CD4-positive, CD25-positive, alpha-beta regulatory T cell (primary cell): ENCODE data around the gene ACSS2. TPM values are rescaled to one million over a fixed set of nuclear protein-coding genes. Genes with fewer than 3 reads are reported as not detected.
A peak's percentile ranks its signal among the peaks of the same experiment; 100 is the strongest.

Experiments
- ATAC-seq, 2 donors: fragments of 150-1000 bp; cut with Tn5 transposase; one replicate each; pipeline ENCODE4 v1.10.0; 2021; ENCODE audit warnings: low read depth in 2 of 2, moderate number of reproducible peaks in 2 of 2, moderate library complexity in 1 of 2
- DNase-seq, 3 donors: peaks; one replicate each; pipeline versions ENCODE4 v3.0.0 to v3.0.0-alpha.2; 2012 to 2022; ENCODE audit warnings: mixed read lengths in 1 of 3
- H3K27ac ChIP-seq: one replicate; pipeline ENCODE4 v1.7.0; 2013; ENCODE audit warnings: mild to moderate bottlenecking, low read length; ENCODE audit not compliant: insufficient read depth, poor library complexity, severe bottlenecking
- H3K27me3 ChIP-seq: one replicate; pipeline ENCODE4 v1.7.0; 2013; ENCODE audit warnings: low read length; ENCODE audit not compliant: control insufficient read depth, insufficient read depth
- H3K36me3 ChIP-seq: one replicate; pipeline ENCODE4 v1.7.0; 2013; ENCODE audit warnings: mild to moderate bottlenecking, low read length, moderate library complexity; ENCODE audit not compliant: control insufficient read depth, insufficient read depth
- H3K4me1 ChIP-seq: 2 replicates; pipeline ENCODE4 v1.7.0; 2013; ENCODE audit warnings: mild to moderate bottlenecking, low read length; ENCODE audit not compliant: insufficient read depth, control insufficient read depth, poor library complexity, severe bottlenecking
- H3K4me3 ChIP-seq: one replicate; pipeline ENCODE4 v1.7.0; 2013; ENCODE audit warnings: low read depth, mild to moderate bottlenecking, low read length, moderate library complexity
- H3K9me3 ChIP-seq, 2 experiments: 1 replicate in 1 of 2; 2 replicates in 1 of 2; pipeline ENCODE4 v1.7.0; 2013; ENCODE audit warnings: low read length in 2 of 2, mild to moderate bottlenecking in 1 of 2, moderate library complexity in 1 of 2; ENCODE audit not compliant: control insufficient read depth in 2 of 2
- H3K27ac Mint-ChIP-seq, 3 donors: one replicate each; pipeline ENCODE4 v1.8.0; 2020 to 2022; ENCODE audit warnings: mild to moderate bottlenecking in 3 of 3, mixed read lengths in 3 of 3, moderate library complexity in 2 of 3
- H3K27me3 Mint-ChIP-seq: one replicate; pipeline ENCODE4 v1.8.0; 2022; ENCODE audit warnings: mild to moderate bottlenecking, mixed read lengths
- H3K36me3 Mint-ChIP-seq: one replicate; pipeline ENCODE4 v1.8.0; 2020; ENCODE audit warnings: mixed read lengths
- H3K4me1 Mint-ChIP-seq, 4 donors: one replicate each; pipeline ENCODE4 v1.8.0; 2020 to 2022; ENCODE audit warnings: mixed read lengths in 4 of 4, mild to moderate bottlenecking in 1 of 4
- H3K4me3 Mint-ChIP-seq, 4 donors: one replicate each; pipeline ENCODE4 v1.8.0; 2020 to 2022; ENCODE audit warnings: mild to moderate bottlenecking in 4 of 4, mixed read lengths in 4 of 4, moderate library complexity in 3 of 4
- H3K9me3 Mint-ChIP-seq, 7 donors: one replicate each; pipeline ENCODE4 v1.8.0; 2020 to 2022; ENCODE audit warnings: mixed read lengths in 7 of 7, mild to moderate bottlenecking in 3 of 7, moderate library complexity in 2 of 7
- polyA plus RNA-seq, 4 donors: library from polyadenylated mRNA; unstranded; fragments of 300-500 nt; fragmentation: Illumina TruSeq; gene quantifications; one replicate each; pipeline ENCODE4 v1.2.3, GENCODE V29; 2021
- total RNA-seq: library from RNA; stranded (reverse); gene quantifications from one replicate; pipeline ENCODE4 v1.2.3, GENCODE V29; 2022

ACSS2 gene
- total and polyA plus RNA-seq, 5 donors from 2014 or later = 8.8 to 14.1 (median 11.7) TPM

GRCh38 chr20:34951652-34952051 is 75.2 kb downstream of the ACSS2 start:
- H3K4me3 Mint-ChIP-seq = no peak overlapping the region
- no peaks in the 10 kb centered on the region for H3K27me3 Mint-ChIP-seq
- DNase-seq (no peak), ATAC-seq (no peak)
- Histone ChIP-seq H3K9me3 (no peaks in the 10 kb centered on the region), H3K4me1 (peaks cover 15% of the 10 kb centered on the region), H3K27me3 (no peaks in the 10 kb centered on the region), H3K4me3 (no peak overlapping the region), H3K27ac (no peak overlapping the region), H3K36me3 (peaks cover 3% of the 10 kb centered on the region)
- H3K4me1 Mint-ChIP-seq = peaks cover 4 to 35% (median 21%) of the 10 kb centered on the region in 4 donors
- H3K27ac Mint-ChIP-seq = no peak overlapping the region
- H3K36me3 Mint-ChIP-seq = peaks cover 7% of the 10 kb centered on the region
- no peaks in the 10 kb centered on the region for H3K9me3 Mint-ChIP-seq

- Histone ChIP-seq H3K36me3 (peaks cover 3% of the 10 kb centered on the region), H3K4me3 (no peak overlapping the region), H3K9me3 (no peaks in the 10 kb centered on the region), H3K27ac (no peak overlapping the region), H3K27me3 (no peaks in the 10 kb centered on the region), H3K4me1 (peaks cover 15% of the 10 kb centered on the region)
- ATAC-seq = no peak
- Mint-ChIP-seq H3K9me3 (no peaks in the 10 kb centered on the region), H3K27me3 (no peaks in the 10 kb centered on the region), H3K27ac (peak overlapping the region in 1 of 3 donors; percentile 46), H3K36me3 (peaks cover 7% of the 10 kb centered on the region), H3K4me1 (peaks cover under 1 to 36% (median 22%) of the 10 kb centered on the region in 4 donors), H3K4me3 (peak overlapping the region in 2 of 4 donors; percentile 19 to 26)
- no peak for DNase-seq
These were observed 76.3 kb downstream of the ACSS2 start for GRCh38 chr20:34952671-34953070.

DNA sequence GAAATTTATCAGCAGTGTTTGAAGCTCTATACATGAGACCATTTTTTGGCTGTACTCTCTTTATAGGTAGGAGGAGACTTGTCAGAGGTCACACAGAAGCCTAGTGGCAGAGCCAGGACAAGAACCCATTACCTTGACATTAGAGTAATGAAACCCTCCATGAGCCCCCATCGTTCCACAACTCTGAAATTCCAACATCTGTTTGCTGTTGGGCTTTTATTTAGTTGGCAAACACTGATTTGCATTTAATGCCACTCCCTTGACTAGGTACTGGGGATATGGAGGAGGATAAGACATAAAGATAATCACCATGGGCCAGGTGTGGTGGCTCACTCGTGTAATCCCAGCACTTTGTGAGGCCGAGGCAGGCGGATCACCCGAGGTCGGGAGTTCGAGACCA is 77.5 kb downstream of the ACSS2 start:
- H3K4me3 ChIP-seq = no peak overlapping the region
- peaks cover 3% of the 10 kb centered on the region for H3K36me3 ChIP-seq
- H3K9me3 ChIP-seq = no peaks in the 10 kb centered on the region
- Mint-ChIP-seq H3K4me1 (peaks cover 0 to 36% (median 24%) of the 10 kb centered on the region in 4 donors), H3K27me3 (no peaks in the 10 kb centered on the region), H3K27ac (no peak overlapping the region), H3K9me3 (no peaks in the 10 kb centered on the region), H3K36me3 (peaks cover 6% of the 10 kb centered on the region), H3K4me3 (peak overlapping the region in 2 of 4 donors; percentile 29 to 41)
- H3K27me3 ChIP-seq = no peaks in the 10 kb centered on the region
- DNase-seq = no peak
- peaks cover 15% of the 10 kb centered on the region for H3K4me1 ChIP-seq
- H3K27ac ChIP-seq = no peak overlapping the region
- no peak for ATAC-seq

DNA sequence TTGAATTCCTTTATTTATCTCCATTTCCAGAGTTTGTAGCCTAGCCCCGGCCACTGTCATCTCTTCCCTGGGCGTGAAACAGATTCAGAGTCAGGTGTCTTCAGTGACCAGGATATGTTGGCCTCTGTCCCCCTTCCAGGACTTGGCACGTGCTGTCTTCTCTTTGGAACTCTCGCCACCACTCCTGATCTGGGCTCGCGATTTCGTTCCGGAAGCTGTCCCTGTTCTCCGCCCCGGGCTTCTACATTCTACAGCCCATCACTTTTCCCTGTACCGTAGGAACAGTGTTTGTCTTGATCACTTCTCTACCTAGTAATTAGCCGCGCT is 78.5 kb downstream of the ACSS2 start:
- peak overlapping the region; percentile 94 to 99 (median 96) for H3K4me3 Mint-ChIP-seq
- no peaks in the 10 kb centered on the region for H3K9me3 Mint-ChIP-seq
- Histone ChIP-seq H3K4me1 (peaks cover 15% of the 10 kb centered on the region), H3K27me3 (no peaks in the 10 kb centered on the region), H3K27ac (peak overlapping the region; percentile 79), H3K4me3 (peak overlapping the region; percentile 79), H3K9me3 (no peaks in the 10 kb centered on the region), H3K36me3 (peaks cover under 1% of the 10 kb centered on the region)
- ATAC-seq = no peak
- peak overlapping the region; percentile 96 to 99 (median 99) for H3K27ac Mint-ChIP-seq
- peak in 2 of 3 donors; percentile 1 to 4 for DNase-seq
- no peaks in the 10 kb centered on the region for H3K36me3 Mint-ChIP-seq
- H3K4me1 Mint-ChIP-seq = peaks cover 0 to 36% (median 23%) of the 10 kb centered on the region in 4 donors
- no peaks in the 10 kb centered on the region for H3K27me3 Mint-ChIP-seq

DNA sequence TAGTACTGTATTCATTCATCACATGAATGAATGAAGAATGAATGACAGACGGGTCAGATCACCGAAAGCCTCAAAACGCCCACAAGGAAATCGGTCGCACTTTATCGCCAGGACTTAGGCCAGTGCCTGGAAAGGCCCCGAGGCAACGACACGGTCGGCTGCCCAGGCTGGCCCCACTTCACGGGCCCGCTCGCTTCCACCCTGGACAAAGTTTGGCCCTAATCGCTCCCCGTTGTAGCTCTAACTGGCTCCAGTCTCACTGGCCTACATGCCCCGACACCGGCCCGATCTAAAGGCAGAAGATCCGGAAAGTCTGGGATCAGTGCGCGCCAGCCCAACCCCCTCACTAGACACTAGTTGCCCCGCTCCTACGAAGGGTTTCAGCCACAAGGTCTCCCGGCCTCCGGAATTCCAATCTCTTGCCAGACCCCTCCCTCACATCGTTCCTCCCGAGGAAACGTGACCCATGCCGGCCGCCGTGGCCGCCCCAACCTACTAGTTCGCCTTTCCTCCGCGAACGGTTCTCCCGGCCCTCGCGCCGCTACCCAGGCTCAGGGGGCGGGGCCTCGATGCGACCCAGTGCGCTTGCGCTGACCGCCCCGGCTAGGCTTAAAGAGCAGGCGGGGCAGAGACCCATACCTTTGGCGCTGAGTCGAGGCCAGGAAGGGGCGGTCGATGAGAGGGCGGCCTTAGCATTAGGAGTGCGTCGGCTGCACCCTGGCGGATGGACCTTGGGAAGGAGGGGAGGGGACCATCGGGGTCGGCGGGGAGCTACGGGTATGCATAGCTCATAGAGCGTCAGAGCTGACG is 79.0 kb downstream of the ACSS2 start, which contains the start of the genes GSS and MYH7B:
Gene GSS, minus strand, starts transcription at position 576 of the 810 bp plus-strand sequence. CDS start 3,954 bp downstream, outside the sequence.
Gene MYH7B, plus strand, starts transcription at position 638 of the 810 bp plus-strand sequence. CDS start 22,138 bp downstream, outside the sequence.
- Mint-ChIP-seq H3K4me3 (peak within 1 kb of the TSS; percentile 94 to 99 (median 96)), H3K27me3 (no peaks in the 10 kb centered on the region), H3K27ac (peak within 1 kb of the TSS; percentile 96 to 99 (median 99)), H3K4me1 (peaks cover 0 to 36% (median 23%) of the 10 kb centered on the region in 4 donors), H3K36me3 (no peaks in the 10 kb centered on the region), H3K9me3 (no peaks in the 10 kb centered on the region)
- H3K27me3 ChIP-seq = no peaks in the 10 kb centered on the region
- H3K9me3 ChIP-seq = no peaks in the 10 kb centered on the region
- H3K4me3 ChIP-seq = peak within 1 kb of the TSS; percentile 79
- peaks cover 15% of the 10 kb centered on the region for H3K4me1 ChIP-seq
- DNase-seq = peak; percentile 94 to 95 (median 94)
- H3K36me3 ChIP-seq = no peaks in the 10 kb centered on the region
- peak; percentile 92 to 94 for ATAC-seq
- peak within 1 kb of the TSS; percentile 79 for H3K27ac ChIP-seq

- Histone ChIP-seq H3K4me1 (peaks cover 15% of the 10 kb centered on the region), H3K4me3 (peak overlapping the region; percentile 79), H3K27me3 (no peaks in the 10 kb centered on the region), H3K27ac (peak overlapping the region; percentile 79), H3K36me3 (no peaks in the 10 kb centered on the region), H3K9me3 (no peaks in the 10 kb centered on the region)
- Mint-ChIP-seq H3K27me3 (no peaks in the 10 kb centered on the region), H3K4me1 (peaks cover 0 to 41% (median 24%) of the 10 kb centered on the region in 4 donors), H3K36me3 (no peaks in the 10 kb centered on the region), H3K4me3 (peak overlapping the region; percentile 94 to 99 (median 96)), H3K9me3 (no peaks in the 10 kb centered on the region), H3K27ac (peak overlapping the region; percentile 29 to 99 (median 96))
- DNase-seq (no peak), ATAC-seq (no peak)
These were observed 79.6 kb downstream of the ACSS2 start for GRCh38 chr20:34956041-34956458.

- ATAC-seq (no peak), DNase-seq (no peak)
- H3K4me1 Mint-ChIP-seq = peaks cover 0 to 41% (median 24%) of the 10 kb centered on the region in 4 donors
- no peaks in the 10 kb centered on the region for H3K27me3 ChIP-seq
- H3K4me3 Mint-ChIP-seq = peak overlapping the region in 2 of 4 donors; percentile 36 to 94
- H3K4me3 ChIP-seq = peak overlapping the region; percentile 79
- no peaks in the 10 kb centered on the region for H3K36me3 Mint-ChIP-seq
- no peaks in the 10 kb centered on the region for H3K9me3 Mint-ChIP-seq
- no peak overlapping the region for H3K27ac ChIP-seq
- H3K36me3 ChIP-seq = no peaks in the 10 kb centered on the region
- H3K27ac Mint-ChIP-seq = peak overlapping the region in 2 of 3 donors; percentile 96 to 99
- peaks cover 15% of the 10 kb centered on the region for H3K4me1 ChIP-seq
- no peaks in the 10 kb centered on the region for H3K9me3 ChIP-seq
- H3K27me3 Mint-ChIP-seq = no peaks in the 10 kb centered on the region
These were observed 80.5 kb downstream of the ACSS2 start for GRCh38 chr20:34956751-34957472.
